Measurements from ENCODE around the gene RAPGEF2.

DNA sequence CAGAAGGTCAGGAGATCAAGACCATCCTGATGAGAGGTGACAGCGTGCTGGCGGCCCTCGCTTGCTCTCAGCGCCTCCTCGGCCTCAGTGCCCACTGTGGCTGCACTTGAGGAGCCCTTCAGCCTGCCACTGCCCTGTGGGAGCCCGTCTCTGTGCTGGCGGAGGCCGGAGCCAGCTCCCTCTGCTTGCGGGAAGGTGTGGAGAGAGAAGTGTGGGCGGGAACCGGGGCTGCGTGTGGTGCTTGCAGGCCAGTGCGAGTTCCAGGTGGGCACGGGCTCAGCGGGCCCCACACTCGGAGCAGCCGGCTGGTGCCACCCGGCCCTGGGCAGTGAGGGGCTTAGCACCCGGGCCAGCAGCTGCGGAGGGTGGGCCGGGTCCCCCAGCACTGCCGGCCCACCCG, 286.9 kb downstream of the RAPGEF2 start:
- TF ChIP-seq, protein P1, sequence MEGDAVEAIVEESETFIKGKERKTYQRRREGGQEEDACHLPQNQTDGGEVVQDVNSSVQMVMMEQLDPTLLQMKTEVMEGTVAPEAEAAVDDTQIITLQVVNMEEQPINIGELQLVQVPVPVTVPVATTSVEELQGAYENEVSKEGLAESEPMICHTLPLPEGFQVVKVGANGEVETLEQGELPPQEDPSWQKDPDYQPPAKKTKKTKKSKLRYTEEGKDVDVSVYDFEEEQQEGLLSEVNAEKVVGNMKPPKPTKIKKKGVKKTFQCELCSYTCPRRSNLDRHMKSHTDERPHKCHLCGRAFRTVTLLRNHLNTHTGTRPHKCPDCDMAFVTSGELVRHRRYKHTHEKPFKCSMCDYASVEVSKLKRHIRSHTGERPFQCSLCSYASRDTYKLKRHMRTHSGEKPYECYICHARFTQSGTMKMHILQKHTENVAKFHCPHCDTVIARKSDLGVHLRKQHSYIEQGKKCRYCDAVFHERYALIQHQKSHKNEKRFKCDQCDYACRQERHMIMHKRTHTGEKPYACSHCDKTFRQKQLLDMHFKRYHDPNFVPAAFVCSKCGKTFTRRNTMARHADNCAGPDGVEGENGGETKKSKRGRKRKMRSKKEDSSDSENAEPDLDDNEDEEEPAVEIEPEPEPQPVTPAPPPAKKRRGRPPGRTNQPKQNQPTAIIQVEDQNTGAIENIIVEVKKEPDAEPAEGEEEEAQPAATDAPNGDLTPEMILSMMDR (IDR thresholded peaks at IDR 0.05; ENCODE audit: extremely low read depth in 1 of 2, insufficient read depth in 1 of 2, low read depth in 1 of 2, low read length in 2 of 2), result no peak
- TF ChIP-seq POLR2AphosphoS5 (IDR thresholded peaks at IDR 0.05; ENCODE audit: insufficient read depth, low read depth, low read length) (no peak), GATA2 (IDR thresholded peaks at IDR 0.05; ENCODE audit: insufficient read depth, insufficient read length, low read depth, low read length) (no peak), POLR2A (IDR thresholded peaks at IDR 0.05; ENCODE audit: low read depth, low read length) (no peak)
